Esophagus squamous epithelium (tissue), 5 donors: ENCODE results near the gene CPNE7. TPM values are rescaled to one million over a fixed set of nuclear protein-coding genes. Genes with fewer than 3 reads are reported as not detected.

Source experiments
- DNase-seq: peaks from one replicate; lab custom pipeline; 2025; lab: John Stamatoyannopoulos, UW
- H3K27ac ChIP-seq, 4 donors: fragments of 200-600 bp; sonication (generic); one replicate each; pipeline ENCODE4 v1.5.1; 2016 to 2019; ENCODE audit warnings: mild to moderate bottlenecking in 1 of 4
- H3K27me3 ChIP-seq, 4 donors: fragments of 200-600 bp; sonication (generic); 1 replicate in 3 of 4; 2 replicates in 1 of 4; pipeline versions ENCODE4 v1.5.1 to v1.6.0; 2017 to 2021; ENCODE audit warnings: antibody characterized with exemption in 1 of 4
- H3K36me3 ChIP-seq, 3 donors: fragments of 200-600 bp; sonication (generic); one replicate each; pipeline ENCODE4 v1.5.1; 2016 to 2019
- H3K4me1 ChIP-seq, 3 donors: fragments of 200-600 bp; sonication (generic); one replicate each; pipeline ENCODE4 v1.5.1; 2017 to 2019
- H3K4me3 ChIP-seq, 4 donors: fragments of 200-600 bp; sonication (generic); 1 replicate in 3 of 4; 2 replicates in 1 of 4; pipeline ENCODE4 v1.5.1; 2016 to 2019; ENCODE audit warnings: mild to moderate bottlenecking in 2 of 4, moderate library complexity in 1 of 4
- H3K9me3 ChIP-seq, 3 donors: fragments of 200-600 bp; sonication (generic); one replicate each; pipeline ENCODE4 v1.5.1; 2016 to 2019
- POLR2A ChIP-seq, 4 donors: fragments of 450-650 bp; IDR thresholded peaks; one replicate each; pipeline ENCODE4 v1.6.1; 2017; ENCODE audit warnings: antibody characterized with exemption in 4 of 4, mild to moderate bottlenecking in 4 of 4, moderate library complexity in 3 of 4
- WGBS, 2 donors: methylation state at CpG; one replicate each; pipeline ENCODE4 v1.1.5; 2018; 5-methylcytosine and 5-hydroxymethylcytosine counted together
- intact Hi-C: fragments of 100-400 bp; cut with DNase I; formaldehyde crosslinking; loops from one replicate; pipeline ENCODE4 v1.15.0; 2022
- total RNA-seq, 4 donors: library from RNA; depleted of rRNA; stranded (reverse); fragments of >200 nt; gene quantifications; one replicate each; pipeline ENCODE4 v1.1.0, GENCODE V29; 2016
- TF ChIP-seq, protein P1 (sequence below), 6 experiments: fragments of 450-650 bp in 4 of 6; fragments of 200-600 bp in 2 of 6; sonication (generic) in 2 of 6; IDR thresholded peaks; one replicate each; pipeline ENCODE4 v1.5.1; 2016 to 2019; ENCODE audit warnings: antibody characterized with exemption in 6 of 6, mild to moderate bottlenecking in 4 of 6, moderate library complexity in 4 of 6
- donor health status: DM: yes; HTN: yes; CAD: no.

Gene CPNE7
- total RNA-seq, 4 donors from 2014 or later = 0.45 to 2.9 (median 2.1) TPM

DNA sequence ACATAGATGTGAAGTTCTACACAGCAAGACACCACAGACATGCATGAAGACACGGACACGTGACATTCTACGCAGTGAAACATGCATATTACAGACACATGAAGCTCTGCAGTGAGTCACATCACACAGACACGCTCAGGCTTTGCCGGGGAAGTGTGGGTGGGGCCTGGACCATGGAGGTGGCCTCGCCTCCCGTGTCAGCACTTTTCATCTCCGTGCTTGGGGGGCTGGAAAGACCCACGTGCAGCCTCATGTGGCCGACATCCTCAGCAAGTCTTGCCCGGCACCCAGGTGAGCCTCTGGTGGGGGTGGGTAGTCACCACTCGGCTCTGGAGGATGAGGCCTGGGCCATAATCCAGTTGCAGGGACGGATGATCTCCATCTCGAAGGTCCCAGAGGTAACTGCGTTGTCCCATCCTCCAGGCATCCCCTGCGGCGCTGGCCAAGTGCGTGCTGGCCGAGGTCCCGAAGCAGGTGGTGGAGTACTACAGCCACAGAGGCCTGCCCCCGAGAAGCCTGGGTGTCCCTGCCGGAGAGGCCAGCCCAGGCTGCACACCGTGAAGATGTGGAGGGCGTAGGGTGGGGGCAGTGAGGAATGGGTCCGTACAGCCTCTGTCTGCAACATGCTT is 20.6 kb downstream of the CPNE7 start:
- H3K36me3 ChIP-seq = no peaks in the 10 kb centered on the region
- TF ChIP-seq POLR2A (IDR thresholded peaks at IDR 0.05) = no peak
- intact Hi-C loops = no loop called here
- DNase-seq = no peak
- 59 to 80% methylated on average over 7 to 11 of the region's 25 CpGs for WGBS, 2 donors
- H3K4me3 ChIP-seq = no peak overlapping the region
- H3K27me3 ChIP-seq = no peaks in the 10 kb centered on the region
- no peak overlapping the region for H3K27ac ChIP-seq
- H3K9me3 ChIP-seq = no peaks in the 10 kb centered on the region
- H3K4me1 ChIP-seq = peaks cover 5 to 21% (median 16%) of the 10 kb centered on the region in 3 donors

DNA sequence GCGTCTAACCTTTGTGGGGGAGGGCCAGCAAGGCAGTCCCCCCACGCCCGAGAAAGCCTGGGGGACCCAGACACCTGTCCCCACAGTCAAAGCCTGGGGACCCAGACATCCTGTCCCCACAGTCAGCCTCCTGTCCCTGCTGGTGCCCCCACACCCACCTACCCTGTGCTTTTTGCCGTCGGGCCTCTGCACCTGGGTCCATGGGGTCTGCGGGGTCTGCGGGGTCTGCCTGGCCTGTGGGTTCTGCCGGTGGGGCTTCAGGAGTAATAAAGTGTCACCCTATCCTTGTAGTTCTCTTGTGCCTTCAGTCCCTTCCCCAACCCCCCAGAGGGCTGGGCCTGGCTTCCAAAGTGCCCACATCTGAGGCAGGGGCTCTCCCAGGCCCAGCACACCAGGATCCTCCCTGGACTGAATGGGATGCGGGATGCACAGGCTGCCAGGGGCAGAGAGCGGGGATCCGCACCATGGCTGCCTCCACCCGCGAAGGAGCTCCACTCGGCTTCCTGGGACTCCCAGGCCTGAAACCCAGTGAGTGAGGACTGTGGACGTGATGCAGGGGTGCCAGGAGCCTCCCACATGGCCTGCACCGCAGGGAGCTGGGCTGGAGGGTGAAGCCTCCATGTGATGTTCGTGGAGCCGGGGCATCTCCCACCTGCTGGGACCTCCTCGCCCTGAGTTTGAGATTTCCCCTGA is 21.5 kb downstream of the CPNE7 start:
- H3K4me1 ChIP-seq = peaks cover 9 to 26% (median 21%) of the 10 kb centered on the region in 3 donors
- TF ChIP-seq, protein P1, sequence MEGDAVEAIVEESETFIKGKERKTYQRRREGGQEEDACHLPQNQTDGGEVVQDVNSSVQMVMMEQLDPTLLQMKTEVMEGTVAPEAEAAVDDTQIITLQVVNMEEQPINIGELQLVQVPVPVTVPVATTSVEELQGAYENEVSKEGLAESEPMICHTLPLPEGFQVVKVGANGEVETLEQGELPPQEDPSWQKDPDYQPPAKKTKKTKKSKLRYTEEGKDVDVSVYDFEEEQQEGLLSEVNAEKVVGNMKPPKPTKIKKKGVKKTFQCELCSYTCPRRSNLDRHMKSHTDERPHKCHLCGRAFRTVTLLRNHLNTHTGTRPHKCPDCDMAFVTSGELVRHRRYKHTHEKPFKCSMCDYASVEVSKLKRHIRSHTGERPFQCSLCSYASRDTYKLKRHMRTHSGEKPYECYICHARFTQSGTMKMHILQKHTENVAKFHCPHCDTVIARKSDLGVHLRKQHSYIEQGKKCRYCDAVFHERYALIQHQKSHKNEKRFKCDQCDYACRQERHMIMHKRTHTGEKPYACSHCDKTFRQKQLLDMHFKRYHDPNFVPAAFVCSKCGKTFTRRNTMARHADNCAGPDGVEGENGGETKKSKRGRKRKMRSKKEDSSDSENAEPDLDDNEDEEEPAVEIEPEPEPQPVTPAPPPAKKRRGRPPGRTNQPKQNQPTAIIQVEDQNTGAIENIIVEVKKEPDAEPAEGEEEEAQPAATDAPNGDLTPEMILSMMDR (IDR thresholded peaks at IDR 0.05) = no peak
- no peak for TF ChIP-seq POLR2A (IDR thresholded peaks at IDR 0.05)
- no peak overlapping the region for H3K4me3 ChIP-seq
- DNase-seq = no peak
- intact Hi-C loops = no loop called here
- WGBS, 2 donors = 80 to 93% methylated on average over 12 of the region's 19 CpGs
- H3K36me3 ChIP-seq = no peaks in the 10 kb centered on the region
- no peaks in the 10 kb centered on the region for H3K9me3 ChIP-seq
- H3K27ac ChIP-seq = no peak overlapping the region
- no peaks in the 10 kb centered on the region for H3K27me3 ChIP-seq

DNA sequence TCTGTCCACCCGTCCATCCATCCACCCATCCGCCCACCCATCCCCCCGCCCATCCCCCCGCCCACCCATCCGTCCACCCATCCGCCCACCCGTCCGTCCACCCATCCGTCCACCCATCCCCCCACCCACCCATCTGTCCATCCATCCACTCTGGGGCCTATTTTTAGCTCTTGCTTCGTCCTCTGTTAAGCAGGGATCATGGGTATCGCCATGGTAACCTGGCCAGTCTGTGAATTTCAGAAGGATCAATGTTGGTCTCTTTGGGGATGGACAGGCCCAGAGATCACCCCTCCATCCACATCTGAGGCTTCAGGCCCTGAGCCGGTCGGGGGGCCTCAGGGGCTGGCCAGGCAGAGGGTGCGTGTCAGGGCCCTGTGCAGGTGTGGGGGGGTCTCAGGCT is 22.6 kb downstream of the CPNE7 start:
- intact Hi-C loops = no loop called here

DNA sequence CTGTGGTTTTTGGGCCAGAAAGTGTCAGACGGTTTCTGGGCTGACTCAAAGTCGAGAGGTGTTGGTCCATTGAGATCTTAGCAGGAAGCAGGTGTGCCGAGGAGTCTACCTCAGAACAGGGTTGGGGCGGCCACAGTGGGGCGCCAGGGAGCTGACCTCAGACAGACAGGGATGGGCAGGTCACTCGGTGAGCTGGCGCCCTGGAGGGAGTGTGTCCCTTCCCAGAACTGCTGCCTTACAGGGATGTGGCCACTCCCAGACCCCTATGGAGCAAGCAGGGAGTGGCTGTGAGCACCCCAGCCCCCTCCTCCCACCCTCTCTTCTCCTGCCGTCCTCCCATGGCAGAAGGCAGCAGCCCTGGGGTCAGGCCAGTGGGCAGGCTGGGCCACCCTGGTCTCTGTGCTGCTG is 23.9 kb downstream of the CPNE7 start:
- 16% methylated on average over 4 of the region's 8 CpGs; no CpG with 5 or more reads in 1 of the 2 donors for WGBS, 2 donors
- Histone ChIP-seq H3K27ac (peak overlapping the region in 1 of 4 donors; percentile 71), H3K36me3 (no peaks in the 10 kb centered on the region), H3K9me3 (no peaks in the 10 kb centered on the region), H3K27me3 (peaks cover 0 to 11% (median 0%) of the 10 kb centered on the region in 4 donors), H3K4me1 (peaks cover 17 to 37% (median 31%) of the 10 kb centered on the region in 3 donors), H3K4me3 (no peak overlapping the region)
- DNase-seq = no peak
- intact Hi-C loops = no loop called here
- TF ChIP-seq, protein P1 (IDR thresholded peaks at IDR 0.05) = peak in 2 of 6 experiments; percentile 13 to 60
- TF ChIP-seq POLR2A (IDR thresholded peaks at IDR 0.05) = no peak

More for the DNA sequence above, 22.6 kb downstream of the CPNE7 start:
- no peaks in the 10 kb centered on the region for H3K36me3 ChIP-seq
- H3K4me1 ChIP-seq = peaks cover 17 to 37% (median 31%) of the 10 kb centered on the region in 3 donors
- H3K4me3 ChIP-seq = no peak overlapping the region
- WGBS, 2 donors = no CpG with 5 or more reads among the region's 14 CpGs
- peaks cover 0 to 9% (median 0%) of the 10 kb centered on the region in 4 donors for H3K27me3 ChIP-seq
- no peak for DNase-seq
- H3K9me3 ChIP-seq = no peaks in the 10 kb centered on the region
- H3K27ac ChIP-seq = no peak overlapping the region
- TF ChIP-seq POLR2A (IDR thresholded peaks at IDR 0.05) = no peak
- TF ChIP-seq, protein P1 (IDR thresholded peaks at IDR 0.05) = no peak

DNA sequence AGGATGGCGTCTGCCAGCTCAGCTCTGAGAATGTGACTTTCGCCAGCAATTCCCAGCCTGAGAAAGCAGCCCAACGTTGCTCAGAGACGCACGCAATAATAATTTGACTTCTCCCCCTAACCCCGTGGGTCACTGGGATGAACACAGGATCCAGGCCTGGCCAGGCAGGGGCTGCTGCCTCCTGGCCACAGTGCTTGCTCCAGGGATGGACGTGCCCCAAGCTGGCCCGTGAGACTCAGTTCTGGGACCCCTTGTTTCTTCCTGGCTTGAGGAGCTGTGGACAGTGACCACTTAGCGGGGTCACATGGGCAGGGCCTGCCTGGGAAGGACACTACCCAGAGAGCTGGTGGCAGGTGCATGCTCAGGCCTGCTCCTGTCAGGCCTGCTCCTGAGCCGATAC is 24.3 kb downstream of the CPNE7 start:
- 40 to 80% methylated on average over 1 to 3 of the region's 10 CpGs for WGBS, 2 donors
- TF ChIP-seq POLR2A (IDR thresholded peaks at IDR 0.05) = no peak
- TF ChIP-seq, protein P1 (IDR thresholded peaks at IDR 0.05) = no peak
- intact Hi-C loops = no loop called here

More for the DNA sequence above, 24.3 kb downstream of the CPNE7 start:
- DNase-seq = no peak
- Histone ChIP-seq H3K4me1 (peaks cover 17 to 37% (median 31%) of the 10 kb centered on the region in 3 donors), H3K4me3 (no peak overlapping the region), H3K27me3 (peaks cover 0 to 15% (median 0%) of the 10 kb centered on the region in 4 donors), H3K36me3 (no peaks in the 10 kb centered on the region), H3K27ac (peak overlapping the region in 1 of 4 donors; percentile 71), H3K9me3 (no peaks in the 10 kb centered on the region)
